Esophagus squamous epithelium (tissue), 4 donors: ENCODE results near the gene DPP4.

Source experiments
- POLR2A ChIP-seq, 4 donors: fragments of 450-650 bp; IDR thresholded peaks; one replicate each; pipeline ENCODE4 v1.6.1; 2017; ENCODE audit warnings: antibody characterized with exemption in 4 of 4, mild to moderate bottlenecking in 4 of 4, moderate library complexity in 3 of 4
- TF ChIP-seq, protein P1 (sequence below), 6 experiments: fragments of 450-650 bp in 4 of 6; fragments of 200-600 bp in 2 of 6; sonication (generic) in 2 of 6; IDR thresholded peaks; one replicate each; pipeline ENCODE4 v1.5.1; 2016 to 2019; ENCODE audit warnings: antibody characterized with exemption in 6 of 6, mild to moderate bottlenecking in 4 of 6, moderate library complexity in 4 of 6

- TF ChIP-seq, protein P1, sequence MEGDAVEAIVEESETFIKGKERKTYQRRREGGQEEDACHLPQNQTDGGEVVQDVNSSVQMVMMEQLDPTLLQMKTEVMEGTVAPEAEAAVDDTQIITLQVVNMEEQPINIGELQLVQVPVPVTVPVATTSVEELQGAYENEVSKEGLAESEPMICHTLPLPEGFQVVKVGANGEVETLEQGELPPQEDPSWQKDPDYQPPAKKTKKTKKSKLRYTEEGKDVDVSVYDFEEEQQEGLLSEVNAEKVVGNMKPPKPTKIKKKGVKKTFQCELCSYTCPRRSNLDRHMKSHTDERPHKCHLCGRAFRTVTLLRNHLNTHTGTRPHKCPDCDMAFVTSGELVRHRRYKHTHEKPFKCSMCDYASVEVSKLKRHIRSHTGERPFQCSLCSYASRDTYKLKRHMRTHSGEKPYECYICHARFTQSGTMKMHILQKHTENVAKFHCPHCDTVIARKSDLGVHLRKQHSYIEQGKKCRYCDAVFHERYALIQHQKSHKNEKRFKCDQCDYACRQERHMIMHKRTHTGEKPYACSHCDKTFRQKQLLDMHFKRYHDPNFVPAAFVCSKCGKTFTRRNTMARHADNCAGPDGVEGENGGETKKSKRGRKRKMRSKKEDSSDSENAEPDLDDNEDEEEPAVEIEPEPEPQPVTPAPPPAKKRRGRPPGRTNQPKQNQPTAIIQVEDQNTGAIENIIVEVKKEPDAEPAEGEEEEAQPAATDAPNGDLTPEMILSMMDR (IDR thresholded peaks at IDR 0.05), result no peak
- no peak for TF ChIP-seq POLR2A (IDR thresholded peaks at IDR 0.05)
Measured at GRCh38 chr2:161990036-161990435, 84.0 kb downstream of the DPP4 start.
